CD4-positive, alpha-beta T cell (primary cell): Measurements from ENCODE around the gene DDIT3. TPM values are rescaled to one million over a fixed set of nuclear protein-coding genes. Genes with fewer than 3 reads are reported as not detected.

Experiments
- ATAC-seq: fragments of 200-7000 bp; cut with Tn5 transposase; one replicate; pipeline ENCODE4 v1.10.0; 2022; ENCODE audit warnings: mild to moderate bottlenecking; ENCODE audit not compliant: poor library complexity
- CTCF ChIA-PET: fragments of 350-600 bp; sonication (Branson Sonifier 250); formaldehyde crosslinking; loops from one replicate; lab custom pipeline; 2021; ENCODE audit warnings: antibody characterized with exemption, inconsistent platforms; lab: Charles Lee
- POLR2A ChIA-PET: fragments of 350-600 bp; sonication (Branson Sonifier 250); formaldehyde crosslinking; loops from one replicate; lab custom pipeline; 2021; ENCODE audit warnings: antibody characterized with exemption, inconsistent platforms; lab: Charles Lee
- DNase-seq, 14 experiments: peaks; one replicate each; pipeline ENCODE4 v3.0.0-alpha.2; 2013 to 2020; ENCODE audit warnings: mixed read lengths in 2 of 14
- H3K27ac ChIP-seq, 2 donors: one replicate each; pipeline versions ENCODE4 v1.5.1 to v1.7.0; 2013; ENCODE audit warnings: low read length in 2 of 2, low read depth in 1 of 2, mild to moderate bottlenecking in 1 of 2
- H3K27me3 ChIP-seq, 2 experiments: 1 replicate in 1 of 2; 2 replicates in 1 of 2; pipeline versions ENCODE4 v1.6.1 to v1.7.0; 2013; ENCODE audit warnings: low read length in 2 of 2, control low read depth in 1 of 2, mild to moderate bottlenecking in 1 of 2, moderate library complexity in 1 of 2; ENCODE audit not compliant: insufficient read depth in 2 of 2, control insufficient read depth in 1 of 2
- H3K36me3 ChIP-seq: one replicate; pipeline ENCODE4 v1.6.1; 2013; ENCODE audit warnings: low read length, control low read depth; ENCODE audit not compliant: insufficient read depth
- H3K4me1 ChIP-seq: one replicate; pipeline ENCODE4 v1.6.1; 2013; ENCODE audit warnings: low read length, control low read depth; ENCODE audit not compliant: insufficient read depth
- H3K4me3 ChIP-seq: one replicate; pipeline ENCODE4 v1.5.1; 2013; ENCODE audit warnings: mild to moderate bottlenecking, low read length, moderate library complexity
- H3K9me3 ChIP-seq, 2 experiments: 1 replicate in 1 of 2; 2 replicates in 1 of 2; pipeline versions ENCODE4 v1.6.1 to v1.7.0; 2013; ENCODE audit warnings: low read length in 2 of 2, mild to moderate bottlenecking in 2 of 2, control low read depth in 1 of 2, moderate library complexity in 1 of 2; ENCODE audit not compliant: control insufficient read depth in 1 of 2, insufficient read depth in 1 of 2
- H3K27ac Mint-ChIP-seq: one replicate; pipeline ENCODE4 v1.8.0; 2020; ENCODE audit warnings: mixed read lengths
- H3K27me3 Mint-ChIP-seq: one replicate; pipeline ENCODE4 v1.8.0; 2021; ENCODE audit warnings: mixed read lengths
- H3K36me3 Mint-ChIP-seq: one replicate; pipeline ENCODE4 v1.8.0; 2021; ENCODE audit warnings: low read depth, mixed read lengths
- H3K4me1 Mint-ChIP-seq: one replicate; pipeline ENCODE4 v1.8.0; 2021; ENCODE audit warnings: low read depth, mixed read lengths
- H3K4me3 Mint-ChIP-seq: one replicate; pipeline ENCODE4 v1.8.0; 2020; ENCODE audit warnings: mild to moderate bottlenecking, mixed read lengths
- H3K9me3 Mint-ChIP-seq: one replicate; pipeline ENCODE4 v1.8.0; 2020; ENCODE audit warnings: mixed read lengths
- intact Hi-C, 2 experiments: fragments of 100-400 bp; cut with DNase I in 1 of 2; cut with micrococcal nuclease in 1 of 2; formaldehyde crosslinking; loops; one replicate each; pipeline versions ENCODE4 v1.15.1 to v1.9.0; 2023 to 2025; cut with DNase I, micrococcal nuclease
- total RNA-seq, 174 experiments: library from RNA in 2 of 174; stranded (reverse) in 2 of 174; gene quantifications; one replicate each; pipeline ENCODE4 v1.2.3 and lab custom pipeline; 2021 to 2026
- TF ChIP-seq, protein P1 (sequence below): fragments of 200-600 bp; IDR thresholded peaks from one replicate; pipeline ENCODE4 v1.8.0; 2022; ENCODE audit warnings: antibody characterized with exemption, mild to moderate bottlenecking

The DDIT3 gene
- total RNA-seq, 2 experiments from 2014 or later, result 145 TPM

DNA sequence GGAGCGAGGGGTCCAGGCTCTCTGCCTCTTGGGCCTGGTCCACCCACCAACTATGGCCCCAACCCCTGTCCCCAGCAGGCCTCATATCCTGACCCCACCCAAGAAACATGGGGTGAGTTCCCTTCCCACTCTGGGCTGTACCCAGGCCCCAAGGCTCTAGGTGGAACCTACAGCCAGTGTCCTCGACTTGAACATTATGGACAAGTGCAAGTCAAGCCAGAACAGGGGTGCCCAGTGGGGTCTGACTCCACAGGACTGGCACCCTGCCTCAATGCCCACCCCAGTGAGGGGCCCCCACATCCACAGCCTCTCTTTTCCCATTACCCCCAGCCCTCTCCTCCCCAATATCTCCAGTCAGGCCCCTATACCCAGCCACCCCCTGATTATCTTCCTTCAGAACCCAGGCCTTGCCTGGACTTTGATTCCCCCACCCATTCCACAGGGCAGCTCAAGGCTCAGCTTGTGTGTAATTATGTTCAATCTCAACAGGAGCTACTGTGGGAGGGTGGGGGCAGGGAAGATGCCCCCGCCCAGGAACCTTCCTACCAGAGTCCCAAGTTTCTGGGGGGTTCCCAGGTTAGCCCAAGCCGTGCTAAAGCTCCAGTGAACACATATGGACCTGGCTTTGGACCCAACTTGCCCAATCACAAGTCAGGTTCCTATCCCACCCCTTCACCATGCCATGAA lies 49.2 kb downstream of the DDIT3 start:
- CTCF ChIA-PET, result interaction anchor here (1.1 kb wide), 1 partner anchor 9 kb away, joined by 3 read pairs; no protein-coding TSS in a partner anchor
- Histone ChIP-seq H3K9me3 (no peaks in the 10 kb centered on the region), H3K4me3 (no peak overlapping the region), H3K4me1 (peaks cover 46% of the 10 kb centered on the region), H3K27me3 (no peaks in the 10 kb centered on the region), H3K36me3 (peaks cover 74% of the 10 kb centered on the region), H3K27ac (peak overlapping the region in 1 of 2 donors; percentile 40)
- intact Hi-C loops, result no loop called here
- POLR2A ChIA-PET, result interaction anchor here (1.4 to 2.7 kb wide), 2 partner anchors 9 to 12 kb away, joined by 5 to 9 read pairs; partner anchors contain the start of gene ARHGAP9
- no peak for ATAC-seq
- Mint-ChIP-seq H3K27me3 (no peaks in the 10 kb centered on the region), H3K27ac (no peak overlapping the region), H3K4me3 (peak overlapping the region; percentile 11), H3K36me3 (peaks cover 76% of the 10 kb centered on the region), H3K9me3 (no peaks in the 10 kb centered on the region), H3K4me1 (peaks cover 58% of the 10 kb centered on the region)
- no peak for DNase-seq
- TF ChIP-seq, protein P1, sequence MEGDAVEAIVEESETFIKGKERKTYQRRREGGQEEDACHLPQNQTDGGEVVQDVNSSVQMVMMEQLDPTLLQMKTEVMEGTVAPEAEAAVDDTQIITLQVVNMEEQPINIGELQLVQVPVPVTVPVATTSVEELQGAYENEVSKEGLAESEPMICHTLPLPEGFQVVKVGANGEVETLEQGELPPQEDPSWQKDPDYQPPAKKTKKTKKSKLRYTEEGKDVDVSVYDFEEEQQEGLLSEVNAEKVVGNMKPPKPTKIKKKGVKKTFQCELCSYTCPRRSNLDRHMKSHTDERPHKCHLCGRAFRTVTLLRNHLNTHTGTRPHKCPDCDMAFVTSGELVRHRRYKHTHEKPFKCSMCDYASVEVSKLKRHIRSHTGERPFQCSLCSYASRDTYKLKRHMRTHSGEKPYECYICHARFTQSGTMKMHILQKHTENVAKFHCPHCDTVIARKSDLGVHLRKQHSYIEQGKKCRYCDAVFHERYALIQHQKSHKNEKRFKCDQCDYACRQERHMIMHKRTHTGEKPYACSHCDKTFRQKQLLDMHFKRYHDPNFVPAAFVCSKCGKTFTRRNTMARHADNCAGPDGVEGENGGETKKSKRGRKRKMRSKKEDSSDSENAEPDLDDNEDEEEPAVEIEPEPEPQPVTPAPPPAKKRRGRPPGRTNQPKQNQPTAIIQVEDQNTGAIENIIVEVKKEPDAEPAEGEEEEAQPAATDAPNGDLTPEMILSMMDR, result no peak

DNA sequence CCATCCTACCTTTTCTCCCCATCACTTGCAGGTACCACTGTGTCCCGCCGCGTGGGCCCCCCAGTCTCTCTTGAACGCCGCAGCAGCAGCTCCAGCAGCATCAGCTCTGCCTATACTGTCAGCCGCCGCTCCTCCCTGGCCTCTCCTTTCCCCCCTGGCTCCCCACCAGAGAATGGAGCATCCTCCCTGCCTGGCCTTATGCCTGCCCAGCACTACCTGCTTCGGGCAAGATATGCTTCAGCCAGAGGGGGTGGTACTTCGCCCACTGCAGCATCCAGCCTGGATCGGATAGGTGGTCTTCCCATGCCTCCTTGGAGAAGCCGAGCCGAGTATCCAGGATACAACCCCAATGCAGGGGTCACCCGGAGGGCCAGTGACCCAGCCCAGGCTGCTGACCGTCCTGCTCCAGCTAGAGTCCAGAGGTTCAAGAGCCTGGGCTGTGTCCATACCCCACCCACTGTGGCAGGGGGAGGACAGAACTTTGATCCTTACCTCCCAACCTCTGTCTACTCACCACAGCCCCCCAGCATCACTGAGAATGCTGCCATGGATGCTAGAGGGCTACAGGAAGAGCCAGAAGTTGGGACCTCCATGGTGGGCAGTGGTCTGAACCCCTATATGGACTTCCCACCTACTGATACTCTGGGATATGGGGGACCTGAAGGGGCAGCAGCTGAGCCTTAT lies 49.9 kb downstream of the DDIT3 start:
- Histone ChIP-seq H3K27me3 (no peaks in the 10 kb centered on the region), H3K36me3 (peaks cover 70% of the 10 kb centered on the region), H3K27ac (peak overlapping the region in 1 of 2 donors; percentile 40), H3K4me3 (no peak overlapping the region), H3K9me3 (no peaks in the 10 kb centered on the region), H3K4me1 (peaks cover 39% of the 10 kb centered on the region)
- no peaks in the 10 kb centered on the region for H3K9me3 Mint-ChIP-seq
- no peak overlapping the region for H3K4me3 Mint-ChIP-seq
- ChIA-PET POLR2A (interaction anchor here (0.9 to 2.7 kb wide), 3 partner anchors 9 to 11 kb away, joined by 3 to 9 read pairs (median 8); partner anchors contain the start of genes ARHGAP9 and GLI1), CTCF (no interaction called here)
- intact Hi-C loops, result no loop called here
- ATAC-seq (no peak), DNase-seq (no peak)
- H3K27ac Mint-ChIP-seq, result no peak overlapping the region
- peaks cover 75% of the 10 kb centered on the region for H3K36me3 Mint-ChIP-seq
- peaks cover 62% of the 10 kb centered on the region for H3K4me1 Mint-ChIP-seq
- no peaks in the 10 kb centered on the region for H3K27me3 Mint-ChIP-seq
- TF ChIP-seq, protein P1, result no peak

DNA sequence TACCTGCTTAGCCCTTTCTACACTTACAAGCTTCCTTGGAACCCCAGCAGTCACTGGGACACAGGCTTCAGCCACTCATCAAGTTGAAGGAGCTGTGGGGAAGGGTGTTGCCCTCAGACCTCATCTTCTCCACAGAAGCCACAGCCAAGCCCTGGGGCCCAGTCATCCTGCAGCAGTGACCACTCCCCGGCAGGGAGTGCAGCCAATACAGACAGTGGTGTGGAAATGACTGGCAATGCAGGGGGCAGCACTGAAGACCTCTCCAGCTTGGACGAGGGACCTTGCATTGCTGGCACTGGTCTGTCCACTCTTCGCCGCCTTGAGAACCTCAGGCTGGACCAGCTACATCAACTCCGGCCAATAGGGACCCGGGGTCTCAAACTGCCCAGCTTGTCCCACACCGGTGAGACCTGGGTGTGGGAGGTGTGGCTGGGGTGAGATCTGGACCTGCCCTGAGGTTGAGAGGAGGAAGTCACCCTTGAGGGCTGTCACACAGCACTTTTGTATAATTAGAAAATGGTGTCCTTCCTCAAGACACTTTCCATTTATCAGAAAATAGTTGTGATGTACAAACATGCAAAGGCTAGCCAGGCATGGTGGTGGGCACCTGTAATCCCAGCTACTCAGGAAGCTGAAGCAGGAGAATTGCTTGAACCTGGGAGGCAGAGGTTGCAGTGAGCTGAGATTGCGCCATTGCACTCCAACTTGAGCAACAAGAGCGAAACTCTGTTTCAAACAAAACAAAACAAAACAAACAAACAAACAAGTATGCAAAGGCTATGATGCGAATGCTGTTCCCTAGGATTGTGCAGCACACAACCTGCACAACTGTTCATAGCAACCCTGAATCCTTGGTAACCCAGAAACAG lies 50.8 kb downstream of the DDIT3 start:
- ATAC-seq (no peak), DNase-seq (peak in 1 of 14 experiments; percentile 21)
- Mint-ChIP-seq H3K27ac (no peak overlapping the region), H3K36me3 (peaks cover 69% of the 10 kb centered on the region), H3K4me1 (peaks cover 56% of the 10 kb centered on the region), H3K27me3 (no peaks in the 10 kb centered on the region), H3K9me3 (no peaks in the 10 kb centered on the region), H3K4me3 (no peak overlapping the region)
- CTCF ChIA-PET, result interaction anchor here (1.6 kb wide), 1 partner anchor 10 kb away, joined by 7 read pairs; the partner anchor contains the start of gene GLI1
- intact Hi-C loops, result no loop called here
- Histone ChIP-seq H3K4me1 (peaks cover 30% of the 10 kb centered on the region), H3K27ac (no peak overlapping the region), H3K27me3 (no peaks in the 10 kb centered on the region), H3K9me3 (no peaks in the 10 kb centered on the region), H3K4me3 (no peak overlapping the region), H3K36me3 (peaks cover 61% of the 10 kb centered on the region)
- TF ChIP-seq, protein P1, result no peak
- POLR2A ChIA-PET, result interaction anchor here (0.9 to 2.7 kb wide), 3 partner anchors 9 to 10 kb away, joined by 3 to 9 read pairs (median 8); partner anchors contain the start of genes ARHGAP9 and GLI1
